ENCODE data around the gene GALNT9.

GALNT9 gene

DNA sequence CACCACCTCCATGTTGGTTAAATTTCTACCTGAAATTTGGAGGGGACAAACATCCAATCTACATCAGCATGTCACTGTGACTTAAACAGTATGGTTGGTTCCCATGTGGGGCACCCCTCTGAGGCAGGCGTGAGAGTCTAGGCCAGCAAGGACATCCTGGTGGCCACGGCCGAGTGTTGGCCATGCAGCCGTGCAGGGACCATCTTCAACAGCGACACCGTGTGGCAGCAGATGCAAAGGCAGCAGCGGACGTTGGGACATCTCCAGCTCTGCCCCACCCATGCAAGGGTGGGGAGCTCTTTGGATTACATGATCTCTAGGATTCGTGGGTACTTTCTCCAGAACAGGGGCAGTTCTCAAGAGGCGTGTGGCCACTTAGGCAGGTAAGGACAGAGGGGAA is 135.3 kb downstream of the GALNT9 start:
- H3K4me1 ChIP-seq (ENCODE audit: control insufficient read depth, insufficient read depth, low read depth, low read length) = peaks cover 12% of the 10 kb centered on the region
- no peak overlapping the region for H3K4me2 ChIP-seq (ENCODE audit: low read length, poor library complexity, severe bottlenecking)
- no peak overlapping the region for H2BK15ac ChIP-seq (ENCODE audit: low read depth, poor library complexity, severe bottlenecking)
- no peak overlapping the region for H3K18ac ChIP-seq (ENCODE audit: low read depth in 1 of 2, low read length in 2 of 2)
- no peak overlapping the region for H2AK5ac ChIP-seq (ENCODE audit: low read length, severe bottlenecking)
- H3K27ac ChIP-seq (ENCODE audit: low read length, poor library complexity, severe bottlenecking) = no peak overlapping the region
- peaks cover 16% of the 10 kb centered on the region for H3K9me3 ChIP-seq (ENCODE audit: control insufficient read depth, low read length)
- no peaks in the 10 kb centered on the region for H3K36me3 ChIP-seq (ENCODE audit: control insufficient read depth in 1 of 2, insufficient read depth in 2 of 2, low read depth in 1 of 2, low read length in 2 of 2)
- no peak overlapping the region for H2BK5ac ChIP-seq (ENCODE audit: low read depth, low read length, poor library complexity, severe bottlenecking)
- no peak overlapping the region for H3K4ac ChIP-seq (ENCODE audit: low read depth in 1 of 2, low read length in 2 of 2)
- no peak overlapping the region for H3K23ac ChIP-seq (ENCODE audit: low read length in 2 of 2)
- no peak overlapping the region for H2AFZ ChIP-seq (ENCODE audit: low read depth, low read length)
- H3K14ac ChIP-seq (ENCODE audit: low read length in 2 of 2) = no peak overlapping the region
- no peaks in the 10 kb centered on the region for H3K79me1 ChIP-seq (replicated peaks; ENCODE audit: low read length, poor library complexity, severe bottlenecking)
- peaks cover 0 to 49% of the 10 kb centered on the region in 2 experiments for H3K27me3 ChIP-seq (ENCODE audit: control insufficient read depth in 1 of 2, insufficient read depth in 1 of 2, low read length in 2 of 2)
- DNase-seq = no peak
- no peak overlapping the region for H3K9ac ChIP-seq (ENCODE audit: low read length)
- no peak overlapping the region for H2BK12ac ChIP-seq (ENCODE audit: low read length in 2 of 2)
- no peak overlapping the region for H3K4me3 ChIP-seq (ENCODE audit: insufficient read depth in 1 of 2, low read depth in 1 of 2, low read length in 2 of 2)
- no peak overlapping the region for H4K91ac ChIP-seq (ENCODE audit: low read length)
- WGBS = 50% methylated on average over 10 of the region's 10 CpGs
- no peak overlapping the region for H4K8ac ChIP-seq (ENCODE audit: low read length)
- H2BK120ac ChIP-seq (ENCODE audit: low read depth, low read length) = no peak overlapping the region

DNA sequence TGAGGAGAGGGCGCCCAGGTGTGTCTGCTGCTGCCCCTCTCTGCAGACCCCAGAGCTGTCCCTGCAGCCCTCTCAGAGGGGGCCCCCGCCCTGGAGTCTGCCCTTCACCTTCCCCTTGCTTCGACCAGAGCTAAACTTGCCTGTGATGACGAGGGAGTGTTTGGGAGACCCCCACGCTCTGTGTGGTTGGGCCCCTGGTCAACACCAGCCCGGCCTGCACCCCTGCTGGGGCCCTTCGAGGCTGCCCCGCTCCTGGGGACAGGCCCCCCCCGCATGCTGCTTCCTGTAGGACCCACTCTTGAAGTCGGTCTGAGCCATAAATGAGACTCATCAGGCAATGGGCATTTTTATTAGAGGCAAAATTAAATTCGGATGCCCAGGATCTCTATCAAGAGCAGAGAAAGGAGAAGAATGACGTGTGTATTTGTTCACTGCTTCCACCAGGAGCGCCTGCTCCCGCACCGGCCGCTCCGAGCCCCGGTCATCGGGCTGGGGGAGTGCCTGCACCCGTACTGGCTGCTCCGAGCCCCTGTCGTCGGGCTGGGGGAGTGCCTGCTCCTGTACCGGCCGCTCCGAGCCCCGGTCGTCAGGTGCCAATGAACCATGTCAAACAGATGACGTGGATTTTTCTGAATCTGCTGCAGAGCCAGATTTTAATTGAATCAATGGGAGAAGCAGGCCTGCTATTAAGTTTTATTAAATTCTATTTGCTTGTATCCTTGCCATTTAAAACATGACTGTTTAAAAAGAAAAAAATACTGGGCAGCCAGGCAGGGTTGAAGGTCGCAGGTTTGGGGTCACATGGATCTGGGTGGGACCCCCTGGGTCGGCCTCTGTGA is 137.5 kb downstream of the GALNT9 start:
- Histone ChIP-seq H3K18ac (ENCODE audit: low read depth in 1 of 2, low read length in 2 of 2) (no peak overlapping the region), H3K4me3 (ENCODE audit: insufficient read depth in 1 of 2, low read depth in 1 of 2, low read length in 2 of 2) (no peak overlapping the region), H2BK5ac (ENCODE audit: low read depth, low read length, poor library complexity, severe bottlenecking) (no peak overlapping the region), H4K8ac (ENCODE audit: low read length) (no peak overlapping the region), H3K9ac (ENCODE audit: low read length) (no peak overlapping the region), H3K4me1 (ENCODE audit: control insufficient read depth, insufficient read depth, low read depth, low read length) (peaks cover 12% of the 10 kb centered on the region), H4K91ac (ENCODE audit: low read length) (no peak overlapping the region), H2BK15ac (ENCODE audit: low read depth, poor library complexity, severe bottlenecking) (no peak overlapping the region), H2AK5ac (ENCODE audit: low read length, severe bottlenecking) (no peak overlapping the region), H3K14ac (ENCODE audit: low read length in 2 of 2) (no peak overlapping the region), H2BK12ac (ENCODE audit: low read length in 2 of 2) (no peak overlapping the region), H3K4ac (ENCODE audit: low read depth in 1 of 2, low read length in 2 of 2) (no peak overlapping the region), H3K9me3 (ENCODE audit: control insufficient read depth, low read length) (peaks cover 16% of the 10 kb centered on the region), H2AFZ (ENCODE audit: low read depth, low read length) (no peak overlapping the region), H3K27ac (ENCODE audit: low read length, poor library complexity, severe bottlenecking) (no peak overlapping the region), H3K36me3 (ENCODE audit: control insufficient read depth in 1 of 2, insufficient read depth in 2 of 2, low read depth in 1 of 2, low read length in 2 of 2) (no peaks in the 10 kb centered on the region), H3K27me3 (ENCODE audit: control insufficient read depth in 1 of 2, insufficient read depth in 1 of 2, low read length in 2 of 2) (peaks cover under 1 to 48% of the 10 kb centered on the region in 2 experiments), H3K23ac (ENCODE audit: low read length in 2 of 2) (no peak overlapping the region), H2BK120ac (ENCODE audit: low read depth, low read length) (no peak overlapping the region), H3K4me2 (ENCODE audit: low read length, poor library complexity, severe bottlenecking) (no peak overlapping the region), H3K79me1 (replicated peaks; ENCODE audit: low read length, poor library complexity, severe bottlenecking) (no peaks in the 10 kb centered on the region)
- DNase-seq = no peak
- WGBS = 74% methylated on average over 30 of the region's 31 CpGs

DNA sequence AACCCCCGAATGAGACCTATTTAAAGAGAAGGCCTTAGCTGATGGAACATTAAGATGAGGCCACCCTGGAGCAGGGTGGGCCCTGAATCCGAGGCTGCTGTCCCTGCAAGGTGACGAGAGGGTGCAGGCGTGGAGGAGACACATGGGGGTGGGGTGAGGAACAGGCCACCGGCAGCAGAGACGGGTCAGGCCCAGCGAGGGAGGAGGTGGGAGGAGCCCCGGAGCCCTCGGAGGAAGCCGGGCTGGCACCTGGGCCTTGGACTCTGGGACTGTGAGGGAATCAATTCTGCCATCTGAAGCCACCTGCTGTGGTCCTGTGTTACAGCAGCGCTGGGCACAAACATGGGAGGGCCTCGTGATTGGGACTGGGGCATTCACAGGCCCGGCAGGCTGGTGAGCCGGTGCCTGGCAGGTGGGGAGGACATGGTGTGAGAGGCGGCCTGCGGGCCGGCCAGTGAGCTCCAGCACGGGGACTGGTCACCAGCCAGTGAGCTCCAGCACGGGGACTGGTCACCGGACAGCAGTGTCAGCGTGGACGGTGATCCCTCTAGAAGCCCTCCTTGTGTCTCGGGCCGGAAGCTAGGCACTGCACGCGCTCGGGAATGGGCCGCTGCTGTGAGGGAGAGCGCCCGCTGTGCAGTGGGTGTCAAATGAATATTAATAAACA is 138.4 kb downstream of the GALNT9 start:
- Histone ChIP-seq H2BK120ac (ENCODE audit: low read depth, low read length) (no peak overlapping the region), H2BK15ac (ENCODE audit: low read depth, poor library complexity, severe bottlenecking) (no peak overlapping the region), H2AFZ (ENCODE audit: low read depth, low read length) (no peak overlapping the region), H3K4ac (ENCODE audit: low read depth in 1 of 2, low read length in 2 of 2) (no peak overlapping the region), H3K14ac (ENCODE audit: low read length in 2 of 2) (no peak overlapping the region), H3K4me1 (ENCODE audit: control insufficient read depth, insufficient read depth, low read depth, low read length) (peaks cover 12% of the 10 kb centered on the region), H3K27ac (ENCODE audit: low read length, poor library complexity, severe bottlenecking) (no peak overlapping the region), H3K18ac (ENCODE audit: low read depth in 1 of 2, low read length in 2 of 2) (no peak overlapping the region), H2BK5ac (ENCODE audit: low read depth, low read length, poor library complexity, severe bottlenecking) (no peak overlapping the region), H3K36me3 (ENCODE audit: control insufficient read depth in 1 of 2, insufficient read depth in 2 of 2, low read depth in 1 of 2, low read length in 2 of 2) (no peaks in the 10 kb centered on the region), H3K79me1 (replicated peaks; ENCODE audit: low read length, poor library complexity, severe bottlenecking) (no peaks in the 10 kb centered on the region), H2AK5ac (ENCODE audit: low read length, severe bottlenecking) (no peak overlapping the region), H3K27me3 (ENCODE audit: control insufficient read depth in 1 of 2, insufficient read depth in 1 of 2, low read length in 2 of 2) (peaks cover 7 to 50% of the 10 kb centered on the region in 2 experiments), H3K4me3 (ENCODE audit: insufficient read depth in 1 of 2, low read depth in 1 of 2, low read length in 2 of 2) (no peak overlapping the region), H3K9me3 (ENCODE audit: control insufficient read depth, low read length) (peaks cover 16% of the 10 kb centered on the region), H3K23ac (ENCODE audit: low read length in 2 of 2) (no peak overlapping the region), H2BK12ac (ENCODE audit: low read length in 2 of 2) (no peak overlapping the region), H4K8ac (ENCODE audit: low read length) (no peak overlapping the region), H4K91ac (ENCODE audit: low read length) (peak overlapping the region; percentile 46), H3K9ac (ENCODE audit: low read length) (no peak overlapping the region), H3K4me2 (ENCODE audit: low read length, poor library complexity, severe bottlenecking) (no peak overlapping the region)
- no peak for DNase-seq
- WGBS = 89% methylated on average over 23 of the region's 30 CpGs

DNA sequence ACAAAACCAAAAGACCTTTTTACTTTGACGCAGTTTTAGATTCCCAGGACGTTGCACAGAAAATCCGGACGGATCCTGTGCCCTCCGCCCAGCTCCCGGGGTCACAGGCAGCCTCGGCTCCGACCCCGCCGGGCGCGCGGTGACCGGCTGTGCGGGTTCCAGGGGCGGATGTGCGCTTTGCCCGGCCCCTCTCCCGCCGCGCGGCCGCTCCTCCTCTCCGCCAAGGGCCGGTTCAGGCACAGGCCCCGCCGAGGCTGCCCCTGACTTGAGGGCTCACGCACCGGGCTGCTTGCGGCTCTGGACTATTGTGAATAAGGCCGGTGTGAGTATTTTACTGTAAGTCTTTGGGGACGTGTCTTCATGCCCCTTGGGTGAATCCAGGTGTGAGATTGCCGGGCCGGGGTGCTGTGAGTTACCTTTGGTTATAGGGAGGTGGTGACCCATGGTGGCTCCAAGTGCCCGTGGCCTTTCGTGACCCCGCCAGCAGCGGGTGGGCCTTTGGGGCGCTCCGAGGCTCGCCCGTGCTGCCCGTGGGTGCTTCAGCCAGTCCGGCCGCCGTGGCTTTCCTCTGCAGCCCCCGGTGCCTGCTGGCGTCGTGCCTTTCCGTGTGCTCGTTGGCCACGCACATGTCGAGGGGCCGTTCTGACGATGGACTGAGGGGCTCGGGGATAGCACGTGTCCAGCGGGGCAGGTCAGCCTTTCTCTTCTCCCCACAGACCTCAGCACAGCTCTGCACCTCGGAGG is 139.2 kb downstream of the GALNT9 start:
- peak overlapping the region; percentile 41 for H4K8ac ChIP-seq (ENCODE audit: low read length)
- peaks cover 12% of the 10 kb centered on the region for H3K4me1 ChIP-seq (ENCODE audit: control insufficient read depth, insufficient read depth, low read depth, low read length)
- peak overlapping the region; percentile 21 for H4K91ac ChIP-seq (ENCODE audit: low read length)
- H3K4me2 ChIP-seq (ENCODE audit: low read length, poor library complexity, severe bottlenecking) = peak overlapping the region; percentile 7
- H3K9ac ChIP-seq (ENCODE audit: low read length) = peak overlapping the region; percentile 80
- no peak overlapping the region for H2BK5ac ChIP-seq (ENCODE audit: low read depth, low read length, poor library complexity, severe bottlenecking)
- no peaks in the 10 kb centered on the region for H3K36me3 ChIP-seq (ENCODE audit: control insufficient read depth in 1 of 2, insufficient read depth in 2 of 2, low read depth in 1 of 2, low read length in 2 of 2)
- H3K4me3 ChIP-seq (ENCODE audit: insufficient read depth in 1 of 2, low read depth in 1 of 2, low read length in 2 of 2) = peak overlapping the region; percentile 26 to 80
- H2BK15ac ChIP-seq (ENCODE audit: low read depth, poor library complexity, severe bottlenecking) = peak overlapping the region; percentile 40
- peaks cover 16% of the 10 kb centered on the region for H3K9me3 ChIP-seq (ENCODE audit: control insufficient read depth, low read length)
- peak overlapping the region; percentile 44 to 72 for H3K18ac ChIP-seq (ENCODE audit: low read depth in 1 of 2, low read length in 2 of 2)
- peaks cover 13 to 58% of the 10 kb centered on the region in 2 experiments for H3K27me3 ChIP-seq (ENCODE audit: control insufficient read depth in 1 of 2, insufficient read depth in 1 of 2, low read length in 2 of 2)
- WGBS = 66% methylated on average over 58 of the region's 59 CpGs
- no peak for DNase-seq
- no peak overlapping the region for H3K27ac ChIP-seq (ENCODE audit: low read length, poor library complexity, severe bottlenecking)
- H2BK120ac ChIP-seq (ENCODE audit: low read depth, low read length) = no peak overlapping the region
- peak overlapping the region; percentile 70 for H2AFZ ChIP-seq (ENCODE audit: low read depth, low read length)
- H3K14ac ChIP-seq (ENCODE audit: low read length in 2 of 2) = no peak overlapping the region
- H2AK5ac ChIP-seq (ENCODE audit: low read length, severe bottlenecking) = no peak overlapping the region
- no peak overlapping the region for H3K23ac ChIP-seq (ENCODE audit: low read length in 2 of 2)
- H2BK12ac ChIP-seq (ENCODE audit: low read length in 2 of 2) = no peak overlapping the region
- peak overlapping the region in 1 of 2 experiments; percentile 39 for H3K4ac ChIP-seq (ENCODE audit: low read depth in 1 of 2, low read length in 2 of 2)
- no peaks in the 10 kb centered on the region for H3K79me1 ChIP-seq (replicated peaks; ENCODE audit: low read length, poor library complexity, severe bottlenecking)
